IPS DF 4.7 (cell line): ENCODE results near the gene CHMP5.
"Not testable (repeated sequence)": the region's sequence is repeated elsewhere in the genome, so short reads cannot be mapped to it uniquely, and the experiment has no call there.

Source experiments
- DNase-seq: peaks from one replicate; pipeline ENCODE4 v3.0.0-alpha.2; 2013; ENCODE audit warnings: low spot score; ENCODE audit errors: extremely low read depth

Gene CHMP5

GRCh38 chr9:33311953-33312352 is 47.1 kb downstream of the CHMP5 start:
- DNase-seq, result no peak

GRCh38 chr9:33315371-33315770 is 50.5 kb downstream of the CHMP5 start:
- no peak for DNase-seq

- DNase-seq, result not testable (repeated sequence)
Observed at GRCh38 chr9:33317136-33317535, 52.3 kb downstream of the CHMP5 start.

GRCh38 chr9:33318225-33318624 is 53.4 kb downstream of the CHMP5 start:
- DNase-seq, result no peak

- no peak for DNase-seq
Observed at GRCh38 chr9:33318781-33319180, 53.9 kb downstream of the CHMP5 start.

- DNase-seq, result no peak
Observed at GRCh38 chr9:33320230-33320567, 55.4 kb downstream of the CHMP5 start.

- DNase-seq, result no peak
Observed at GRCh38 chr9:33320568-33321261, 55.9 kb downstream of the CHMP5 start.

GRCh38 chr9:33329117-33329563 is 64.3 kb downstream of the CHMP5 start:
- DNase-seq, result no peak

- DNase-seq, result no peak
Observed at GRCh38 chr9:33329979-33330378, 65.1 kb downstream of the CHMP5 start.

- DNase-seq, result no peak
Observed at GRCh38 chr9:33331377-33331891, 66.6 kb downstream of the CHMP5 start.
